ENCODE data around the gene TDRD7. TPM values are rescaled to one million over a fixed set of nuclear protein-coding genes. Genes with fewer than 3 reads are reported as not detected.

The TDRD7 gene
- polyA plus RNA-seq, 1 donor (not counting 4 experiments of a cell fraction or from before 2014, with no cell fraction given) = 10.5 TPM

GRCh38 chr9:97514531-97514930, 102.6 kb downstream of the TDRD7 start:
- Histone ChIP-seq H4K20me1 (ENCODE audit: control insufficient read depth, extremely low read depth, insufficient read depth, low read length) (no peaks in the 10 kb centered on the region), H3K4me1 (ENCODE audit: control insufficient read depth, extremely low read depth, insufficient read depth, low read length) (peaks cover 5% of the 10 kb centered on the region), H2AFZ (ENCODE audit: control insufficient read depth, low read length) (no peak overlapping the region), H3K4me3 (ENCODE audit: control insufficient read depth in 2 of 3, extremely low read depth in 1 of 3, insufficient read depth in 2 of 3, low read depth in 1 of 3, low read length in 3 of 3) (no peak overlapping the region), H3K9me3 (ENCODE audit: control insufficient read depth, low read depth, low read length) (no peaks in the 10 kb centered on the region), H3K9ac (ENCODE audit: control insufficient read depth, extremely low read depth, insufficient read depth, low read length) (no peak overlapping the region), H3K27me3 (ENCODE audit: control insufficient read depth, extremely low read depth, insufficient read depth, low read length) (peaks cover 13% of the 10 kb centered on the region), H3K27ac (ENCODE audit: control insufficient read depth, insufficient read depth, low read length) (no peak overlapping the region), H3K4me2 (ENCODE audit: control insufficient read depth, extremely low read depth, insufficient read depth, low read depth, low read length) (no peak overlapping the region), H3K36me3 (ENCODE audit: control insufficient read depth in 2 of 2, extremely low read depth in 1 of 2, insufficient read depth in 2 of 2, low read length in 2 of 2) (no peaks in the 10 kb centered on the region), H3K79me2 (ENCODE audit: control insufficient read depth, insufficient read depth, low read length) (no peaks in the 10 kb centered on the region), H3K9me1 (ENCODE audit: control insufficient read depth, extremely low read depth, insufficient read depth, low read length) (no peaks in the 10 kb centered on the region)
- no peak for FAIRE-seq
- DNase-seq (ENCODE audit: low read depth, low spot score) = no peak
- TF ChIP-seq EZH2 (IDR thresholded peaks at IDR 0.05; ENCODE audit: low read length) (no peak), CTCF (optimal IDR thresholded peaks at IDR 0.05 in 1 of 3, IDR thresholded peaks at IDR 0.05 in 1 of 3, conservative IDR thresholded peaks at IDR 0.05 in 1 of 3; ENCODE audit: extremely low read depth in 1 of 3, insufficient read depth in 2 of 3, low read length in 3 of 3) (no peak)
- dilution Hi-C loops (cut with MboI; ENCODE audit: extremely low pct_ligation_motif_present, low sequenced_read_pairs) = no loop called here

- H3K27me3 ChIP-seq (ENCODE audit: control insufficient read depth, extremely low read depth, insufficient read depth, low read length) = peaks cover 15% of the 10 kb centered on the region
- H3K4me2 ChIP-seq (ENCODE audit: control insufficient read depth, extremely low read depth, insufficient read depth, low read depth, low read length) = no peak overlapping the region
- no peaks in the 10 kb centered on the region for H3K79me2 ChIP-seq (ENCODE audit: control insufficient read depth, insufficient read depth, low read length)
- FAIRE-seq (no peak), DNase-seq (ENCODE audit: low read depth, low spot score) (no peak)
- dilution Hi-C loops (cut with MboI; ENCODE audit: extremely low pct_ligation_motif_present, low sequenced_read_pairs) = no loop called here
- TF ChIP-seq CTCF (optimal IDR thresholded peaks at IDR 0.05 in 1 of 3, IDR thresholded peaks at IDR 0.05 in 1 of 3, conservative IDR thresholded peaks at IDR 0.05 in 1 of 3; ENCODE audit: extremely low read depth in 1 of 3, insufficient read depth in 2 of 3, low read length in 3 of 3) (no peak), EZH2 (IDR thresholded peaks at IDR 0.05; ENCODE audit: low read length) (no peak)
- no peak overlapping the region for H3K9ac ChIP-seq (ENCODE audit: control insufficient read depth, extremely low read depth, insufficient read depth, low read length)
- H4K20me1 ChIP-seq (ENCODE audit: control insufficient read depth, extremely low read depth, insufficient read depth, low read length) = no peaks in the 10 kb centered on the region
- H3K4me3 ChIP-seq (ENCODE audit: control insufficient read depth in 2 of 3, extremely low read depth in 1 of 3, insufficient read depth in 2 of 3, low read depth in 1 of 3, low read length in 3 of 3) = no peak overlapping the region
- no peak overlapping the region for H2AFZ ChIP-seq (ENCODE audit: control insufficient read depth, low read length)
- H3K36me3 ChIP-seq (ENCODE audit: control insufficient read depth in 2 of 2, extremely low read depth in 1 of 2, insufficient read depth in 2 of 2, low read length in 2 of 2) = no peaks in the 10 kb centered on the region
- H3K27ac ChIP-seq (ENCODE audit: control insufficient read depth, insufficient read depth, low read length) = no peak overlapping the region
- peaks cover 5% of the 10 kb centered on the region for H3K4me1 ChIP-seq (ENCODE audit: control insufficient read depth, extremely low read depth, insufficient read depth, low read length)
- no peaks in the 10 kb centered on the region for H3K9me1 ChIP-seq (ENCODE audit: control insufficient read depth, extremely low read depth, insufficient read depth, low read length)
- no peaks in the 10 kb centered on the region for H3K9me3 ChIP-seq (ENCODE audit: control insufficient read depth, low read depth, low read length)
Observed at GRCh38 chr9:97515662-97516061, 103.8 kb downstream of the TDRD7 start.

All from keratinocyte (primary cell).